ENCODE data around the gene SPTBN5. TPM values are rescaled to one million over a fixed set of nuclear protein-coding genes. Genes with fewer than 3 reads are reported as not detected.

The SPTBN5 gene
- total and polyA plus RNA-seq, 11 donors, result 0.31 to 5.6 (median 1.7) TPM

GRCh38 chr15:41856262-41856661 lies 37.6 kb downstream of the SPTBN5 start:
- intact Hi-C loops (cut with DNase I), result no loop called here
- H3K4me3 ChIP-seq, result no peak overlapping the region
- DNase-seq, result no peak
- 89 to 95% (median 92%) methylated on average over 17 of the region's 17 CpGs for WGBS, 4 donors
- no peak for ATAC-seq
- H3K27ac ChIP-seq, result no peak overlapping the region
- H3K4me1 ChIP-seq, result no peaks in the 10 kb centered on the region
- H3K36me3 ChIP-seq, result no peaks in the 10 kb centered on the region
- TF ChIP-seq CTCF (IDR thresholded peaks at IDR 0.05), result no peak
- no peak for TF ChIP-seq POLR2A (IDR thresholded peaks at IDR 0.05)
- H3K27me3 ChIP-seq, result peaks cover 0 to 4% (median 0%) of the 10 kb centered on the region in 9 donors
- H3K9me3 ChIP-seq, result no peaks in the 10 kb centered on the region

DNA sequence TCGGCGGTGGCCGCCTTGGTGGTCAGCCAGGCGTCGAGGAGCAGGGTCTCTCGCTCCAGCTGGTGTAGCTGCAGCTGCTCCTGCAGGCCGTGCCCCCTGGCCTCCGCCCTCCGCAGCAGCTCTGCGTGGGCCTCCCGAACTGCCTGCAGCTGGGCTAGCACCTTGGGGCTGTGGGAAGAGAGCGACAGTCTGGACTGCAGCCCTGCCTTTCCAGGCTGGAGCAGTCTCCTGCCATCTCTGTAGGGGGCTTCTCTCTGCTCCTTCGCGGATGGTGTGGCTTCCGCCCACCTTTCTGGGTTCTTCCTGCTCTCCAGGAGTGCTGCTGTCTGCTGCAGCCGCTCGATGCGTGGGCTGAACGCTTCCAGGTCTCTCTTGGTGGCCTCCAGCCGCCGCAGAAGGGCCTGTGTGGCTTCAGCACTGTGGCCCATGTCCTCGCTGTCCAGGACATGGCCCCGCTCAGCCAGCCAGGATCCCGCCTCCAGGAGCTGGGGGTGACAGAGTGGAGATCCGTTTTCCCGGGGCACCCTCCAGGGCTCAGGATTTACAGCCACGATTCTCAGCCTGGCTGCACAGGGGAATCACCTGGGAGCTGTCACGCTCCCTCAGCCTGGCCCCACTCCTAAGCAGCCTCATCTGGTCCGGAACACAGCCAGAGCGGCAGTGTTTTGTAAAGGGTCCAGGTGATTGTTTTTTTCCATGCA lies 38.4 kb downstream of the SPTBN5 start:
- H3K4me1 ChIP-seq, result no peaks in the 10 kb centered on the region
- no peak overlapping the region for H3K27ac ChIP-seq
- no peaks in the 10 kb centered on the region for H3K9me3 ChIP-seq
- H3K36me3 ChIP-seq, result no peaks in the 10 kb centered on the region
- peaks cover 0 to 4% (median 0%) of the 10 kb centered on the region in 9 donors for H3K27me3 ChIP-seq
- 83 to 88% (median 85%) methylated on average over 17 to 30 of the region's 30 CpGs for WGBS, 4 donors
- intact Hi-C loops (cut with DNase I), result no loop called here
- TF ChIP-seq POLR2A (IDR thresholded peaks at IDR 0.05) (no peak), CTCF (IDR thresholded peaks at IDR 0.05) (no peak)
- ATAC-seq (no peak), DNase-seq (no peak)
- H3K4me3 ChIP-seq, result no peak overlapping the region

DNA sequence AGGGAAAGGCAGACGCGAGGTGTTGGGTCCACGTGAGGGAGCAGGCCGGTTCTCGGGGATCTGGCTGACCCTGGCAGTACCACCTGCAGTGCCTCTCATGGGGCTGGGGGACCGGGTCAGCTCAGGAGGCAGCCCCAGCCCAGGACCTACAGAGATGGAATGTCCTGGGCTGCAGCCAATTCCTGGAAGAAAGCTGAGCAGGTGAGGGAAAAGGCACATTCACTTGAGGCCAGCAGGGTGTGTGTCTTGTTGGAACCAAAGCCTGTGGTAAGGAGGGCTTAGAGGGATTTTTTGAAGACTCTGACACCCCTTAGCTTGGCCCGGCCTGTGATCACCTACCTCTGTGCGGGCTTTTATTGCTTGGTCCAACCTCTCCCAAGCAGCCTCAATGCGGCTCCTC lies 39.4 kb downstream of the SPTBN5 start:
- Histone ChIP-seq H3K27ac (no peak overlapping the region), H3K4me3 (no peak overlapping the region), H3K27me3 (peaks cover 0 to 4% (median 0%) of the 10 kb centered on the region in 9 donors), H3K36me3 (no peaks in the 10 kb centered on the region), H3K9me3 (no peaks in the 10 kb centered on the region), H3K4me1 (no peaks in the 10 kb centered on the region)
- ATAC-seq, result no peak
- intact Hi-C loops (cut with DNase I), result no loop called here
- TF ChIP-seq POLR2A (IDR thresholded peaks at IDR 0.05), result no peak
- no peak for TF ChIP-seq CTCF (IDR thresholded peaks at IDR 0.05)
- no peak for DNase-seq
- 89 to 96% (median 95%) methylated on average over 8 to 9 of the region's 9 CpGs for WGBS, 4 donors

GRCh38 chr15:41853831-41854230 lies 40.0 kb downstream of the SPTBN5 start:
- peaks cover 0 to 4% (median 0%) of the 10 kb centered on the region in 9 donors for H3K27me3 ChIP-seq
- WGBS, 4 donors, result 74 to 90% (median 88%) methylated on average over 9 to 10 of the region's 10 CpGs
- no peaks in the 10 kb centered on the region for H3K4me1 ChIP-seq
- peaks cover 0 to 4% (median 0%) of the 10 kb centered on the region in 9 donors for H3K36me3 ChIP-seq
- DNase-seq (no peak), ATAC-seq (no peak)
- intact Hi-C loops (cut with DNase I), result no loop called here
- no peak overlapping the region for H3K4me3 ChIP-seq
- no peaks in the 10 kb centered on the region for H3K9me3 ChIP-seq
- TF ChIP-seq POLR2A (IDR thresholded peaks at IDR 0.05) (no peak), CTCF (IDR thresholded peaks at IDR 0.05) (no peak)
- no peak overlapping the region for H3K27ac ChIP-seq

Measured in heart left ventricle (tissue), 16 donors.